ENCODE results near the gene DLGAP1. TPM values are rescaled to one million over a fixed set of nuclear protein-coding genes. Genes with fewer than 3 reads are reported as not detected.

Gene DLGAP1
- total RNA-seq, 1 donor from 2014 or later = 3.7 TPM

GRCh38 chr18:4264347-4264791 lies 190.7 kb downstream of the DLGAP1 start:
- no peak for TF ChIP-seq CTCF (conservative IDR thresholded peaks at IDR 0.05)
- Mint-ChIP-seq H3K4me1 (ENCODE audit: unreplicated experiment) (no peaks in the 10 kb centered on the region), H3K9me3 (no peaks in the 10 kb centered on the region), H3K27ac (no peak overlapping the region), H3K27me3 (no peaks in the 10 kb centered on the region), H3K36me3 (no peaks in the 10 kb centered on the region), H3K4me3 (no peak overlapping the region)
- DNase-seq (ENCODE audit: extremely low spot score, unreplicated experiment) = no peak

DNA sequence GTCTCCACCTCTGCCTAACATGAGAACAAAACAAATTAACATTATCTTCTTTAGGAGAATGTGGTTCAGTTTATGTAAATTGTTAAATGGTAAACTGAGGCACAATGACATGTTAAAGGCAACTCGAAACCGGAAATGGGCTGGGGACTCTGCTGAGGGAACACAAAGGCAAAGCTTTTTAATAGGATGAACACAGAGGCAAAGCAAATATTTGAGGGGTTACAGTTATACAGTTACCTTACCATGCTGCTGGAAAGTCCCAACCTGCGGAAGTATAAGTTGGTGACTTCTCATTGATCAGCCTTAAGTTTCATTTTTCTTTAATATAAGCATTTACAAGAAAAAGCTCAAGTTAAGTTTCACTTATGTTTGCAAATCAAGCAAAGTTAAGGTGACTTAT lies 195.0 kb downstream of the DLGAP1 start:
- Mint-ChIP-seq H3K36me3 (no peaks in the 10 kb centered on the region), H3K4me1 (ENCODE audit: unreplicated experiment) (peaks cover 4% of the 10 kb centered on the region), H3K4me3 (no peak overlapping the region), H3K27me3 (no peaks in the 10 kb centered on the region), H3K27ac (no peak overlapping the region), H3K9me3 (no peaks in the 10 kb centered on the region)
- no peak for TF ChIP-seq CTCF (conservative IDR thresholded peaks at IDR 0.05)
- DNase-seq (ENCODE audit: extremely low spot score, unreplicated experiment) = no peak

GRCh38 chr18:4256766-4257417 lies 198.2 kb downstream of the DLGAP1 start:
- no peak for DNase-seq (ENCODE audit: extremely low spot score, unreplicated experiment)
- H3K36me3 Mint-ChIP-seq = no peaks in the 10 kb centered on the region
- H3K27ac Mint-ChIP-seq = no peak overlapping the region
- peaks cover 4% of the 10 kb centered on the region for H3K4me1 Mint-ChIP-seq (ENCODE audit: unreplicated experiment)
- H3K4me3 Mint-ChIP-seq = no peak overlapping the region
- no peaks in the 10 kb centered on the region for H3K27me3 Mint-ChIP-seq
- no peaks in the 10 kb centered on the region for H3K9me3 Mint-ChIP-seq
- no peak for TF ChIP-seq CTCF (conservative IDR thresholded peaks at IDR 0.05)

DNA sequence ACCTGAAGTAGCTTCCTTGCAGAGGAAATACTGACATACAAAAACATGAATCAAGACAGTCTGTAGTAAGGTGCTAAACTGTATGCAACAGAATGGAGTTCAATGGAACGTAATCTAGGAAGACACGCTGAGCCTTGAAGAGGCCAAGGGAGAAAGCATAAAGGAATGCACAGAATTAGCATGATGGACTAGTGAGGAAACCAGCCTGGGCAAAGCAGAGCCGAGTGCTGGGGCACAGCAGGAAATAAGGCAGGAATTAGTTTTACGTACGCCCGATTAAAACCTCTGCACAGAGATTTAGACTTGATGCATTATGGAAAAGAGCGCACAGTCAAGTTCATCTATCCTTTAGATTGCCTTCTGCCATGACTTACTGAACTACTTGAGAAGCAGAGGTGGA lies 200.3 kb downstream of the DLGAP1 start:
- no peak overlapping the region for H3K27ac Mint-ChIP-seq
- TF ChIP-seq CTCF (conservative IDR thresholded peaks at IDR 0.05) = no peak
- peaks cover 4% of the 10 kb centered on the region for H3K4me1 Mint-ChIP-seq (ENCODE audit: unreplicated experiment)
- no peak for DNase-seq (ENCODE audit: extremely low spot score, unreplicated experiment)
- no peaks in the 10 kb centered on the region for H3K9me3 Mint-ChIP-seq
- no peaks in the 10 kb centered on the region for H3K27me3 Mint-ChIP-seq
- no peaks in the 10 kb centered on the region for H3K36me3 Mint-ChIP-seq
- no peak overlapping the region for H3K4me3 Mint-ChIP-seq

DNA sequence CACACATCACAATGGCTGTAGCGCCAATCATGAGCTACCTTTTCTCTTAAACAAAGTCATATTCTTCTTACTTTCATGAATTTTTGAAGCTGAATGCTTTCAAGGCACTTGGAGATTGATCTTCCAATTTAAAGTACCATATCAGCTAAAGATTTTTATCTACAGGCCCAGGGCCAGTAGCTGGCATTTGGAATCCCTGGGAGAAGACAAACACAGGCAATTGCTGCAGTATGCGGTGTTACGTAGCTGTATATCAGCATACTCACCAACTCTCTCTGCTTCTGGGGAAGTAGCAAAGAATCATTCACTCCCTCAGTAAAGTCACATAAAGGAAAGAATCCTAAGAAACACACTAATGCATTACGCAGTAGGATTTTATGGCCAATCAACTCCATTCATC lies 202.3 kb downstream of the DLGAP1 start:
- TF ChIP-seq CTCF (conservative IDR thresholded peaks at IDR 0.05) = no peak
- no peaks in the 10 kb centered on the region for H3K9me3 Mint-ChIP-seq
- no peak overlapping the region for H3K4me3 Mint-ChIP-seq
- H3K4me1 Mint-ChIP-seq (ENCODE audit: unreplicated experiment) = peaks cover 4% of the 10 kb centered on the region
- no peaks in the 10 kb centered on the region for H3K36me3 Mint-ChIP-seq
- DNase-seq (ENCODE audit: extremely low spot score, unreplicated experiment) = no peak
- H3K27ac Mint-ChIP-seq = no peak overlapping the region
- H3K27me3 Mint-ChIP-seq = no peaks in the 10 kb centered on the region

Measured in type B pancreatic cell (in vitro differentiated cells).